ENCODE measurements around the gene TMEM94.

The TMEM94 gene

DNA sequence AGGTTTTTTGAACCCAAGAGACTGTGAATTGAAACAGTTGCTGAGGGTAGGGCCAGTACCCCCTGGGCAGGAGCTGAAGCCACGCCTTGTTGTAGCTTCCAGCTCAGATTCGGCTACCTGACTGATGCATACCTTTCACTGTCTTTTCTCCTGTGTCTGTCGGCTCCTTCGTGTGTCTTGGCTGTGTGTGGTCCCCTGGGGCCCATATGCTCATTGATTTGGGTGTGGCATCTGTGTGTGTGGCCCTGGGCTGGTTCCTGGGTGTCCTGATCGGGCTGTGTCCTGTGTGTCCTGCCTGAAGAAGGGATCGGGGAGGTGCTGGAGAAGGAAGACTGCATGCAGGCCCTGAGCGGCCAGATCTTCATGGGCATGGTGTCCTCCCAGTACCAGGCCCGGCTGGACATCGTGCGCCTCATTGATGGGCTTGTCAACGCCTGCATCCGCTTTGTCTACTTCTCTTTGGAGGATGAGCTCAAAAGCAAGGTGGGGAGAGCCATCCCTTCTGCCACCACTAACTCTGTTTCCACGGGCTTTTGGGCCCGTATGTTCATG is 38.0 kb downstream of the TMEM94 start:
- Histone ChIP-seq H3K27me3 (ENCODE audit: insufficient read depth, low read length) (no peaks in the 10 kb centered on the region), H3K9me3 (ENCODE audit: insufficient read depth, low read depth, low read length) (peaks cover 2% of the 10 kb centered on the region), H4K12ac (ENCODE audit: low read depth, low read length) (no peak overlapping the region), H3K4me2 (ENCODE audit: low read length) (no peak overlapping the region), H2BK12ac (ENCODE audit: low read length) (no peak overlapping the region), H3K79me1 (ENCODE audit: low read length) (no peaks in the 10 kb centered on the region), H3K79me2 (ENCODE audit: control insufficient read depth, insufficient read depth, low read length, poor library complexity) (no peaks in the 10 kb centered on the region), H3K27ac (ENCODE audit: low read depth, low read length) (no peak overlapping the region), H4K91ac (ENCODE audit: low read depth, low read length) (no peak overlapping the region), H3K4me1 (ENCODE audit: control insufficient read depth in 1 of 2, insufficient read depth in 2 of 2, low read length in 2 of 2) (no peaks in the 10 kb centered on the region), H2AK5ac (ENCODE audit: low read length) (no peak overlapping the region), H3K23ac (ENCODE audit: low read length) (no peak overlapping the region), H2AFZ (ENCODE audit: insufficient read depth, low read length, poor library complexity) (no peak overlapping the region), H2BK120ac (ENCODE audit: insufficient read depth, low read length, poor library complexity) (no peak overlapping the region), H3K36me3 (ENCODE audit: control insufficient read depth in 1 of 2, insufficient read depth in 2 of 2, low read length in 2 of 2) (peaks cover 80 to 87% of the 10 kb centered on the region in 2 experiments), H3K14ac (ENCODE audit: low read length) (no peak overlapping the region), H3K4me3 (ENCODE audit: low read depth, low read length) (no peak overlapping the region), H4K8ac (ENCODE audit: low read depth, low read length) (no peak overlapping the region), H3K18ac (ENCODE audit: low read length) (no peak overlapping the region), H3K9ac (ENCODE audit: low read length) (no peak overlapping the region), H3K4ac (ENCODE audit: low read depth, low read length) (no peak overlapping the region), H2BK5ac (ENCODE audit: low read depth, low read length, poor library complexity) (no peak overlapping the region)
- no peak for DNase-seq
- no CpG with 5 or more reads among the region's 14 CpGs for WGBS (ENCODE audit: extremely low coverage, insufficient coverage, insufficient read length)

DNA sequence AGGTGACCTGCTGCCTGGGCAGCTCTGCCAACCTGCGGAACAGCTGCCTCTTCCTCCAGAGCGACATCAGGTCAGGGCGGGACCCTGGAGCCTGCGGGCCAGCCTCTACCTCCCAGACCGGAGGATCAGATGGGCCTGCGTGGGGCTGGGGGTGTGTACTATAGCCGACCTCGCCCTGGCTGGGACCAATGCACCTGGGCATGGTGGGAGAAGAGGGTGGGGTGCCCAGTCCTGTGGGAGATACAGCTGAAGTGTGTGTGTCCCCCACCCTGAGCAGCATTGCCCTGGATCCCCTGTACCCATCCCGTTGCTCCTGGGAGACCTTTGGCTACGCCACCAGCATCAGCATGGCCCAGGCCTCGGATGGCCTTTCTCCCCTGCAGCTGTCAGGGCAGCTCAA is 39.6 kb downstream of the TMEM94 start:
- no peak overlapping the region for H2BK120ac ChIP-seq (ENCODE audit: insufficient read depth, low read length, poor library complexity)
- H3K14ac ChIP-seq (ENCODE audit: low read length) = no peak overlapping the region

DNA sequence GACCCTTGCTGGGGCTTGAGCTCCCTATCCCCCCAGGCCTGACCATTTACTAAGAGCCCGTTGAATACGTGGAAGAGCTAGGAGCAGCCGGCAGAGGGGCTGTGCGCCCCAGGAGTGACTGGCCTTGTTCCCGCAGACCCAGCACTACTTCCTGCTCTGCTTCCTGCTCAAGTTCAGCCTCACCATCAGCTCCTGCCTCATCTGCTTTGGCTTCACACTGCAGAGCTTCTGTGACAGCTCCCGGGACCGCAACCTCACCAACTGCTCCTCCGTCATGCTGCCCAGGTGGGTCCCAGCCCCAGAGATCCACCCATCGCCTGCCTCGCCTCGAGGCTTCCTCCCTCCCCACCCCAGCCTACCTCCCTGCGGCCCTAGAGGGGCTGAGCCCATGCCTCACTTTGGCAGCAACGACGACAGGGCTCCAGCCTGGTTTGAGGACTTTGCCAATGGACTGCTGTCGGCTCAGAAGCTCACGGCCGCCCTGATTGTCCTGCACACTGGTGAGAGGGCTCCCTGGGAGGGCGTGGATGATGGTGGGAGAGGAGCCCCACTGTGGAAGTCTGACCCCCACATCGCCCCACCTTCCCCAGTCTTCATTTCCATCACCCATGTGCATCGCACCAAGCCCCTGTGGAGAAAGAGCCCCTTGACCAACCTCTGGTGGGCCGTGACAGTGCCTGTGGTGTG is 41.7 kb downstream of the TMEM94 start:
- no peak overlapping the region for H3K4ac ChIP-seq (ENCODE audit: low read depth, low read length)
- H3K9me3 ChIP-seq (ENCODE audit: insufficient read depth, low read depth, low read length) = peaks cover 2% of the 10 kb centered on the region
- H4K91ac ChIP-seq (ENCODE audit: low read depth, low read length) = no peak overlapping the region
- no peak overlapping the region for H2BK120ac ChIP-seq (ENCODE audit: insufficient read depth, low read length, poor library complexity)
- H2AFZ ChIP-seq (ENCODE audit: insufficient read depth, low read length, poor library complexity) = no peak overlapping the region
- H2BK5ac ChIP-seq (ENCODE audit: low read depth, low read length, poor library complexity) = no peak overlapping the region
- no peak for DNase-seq
- WGBS (ENCODE audit: extremely low coverage, insufficient coverage, insufficient read length) = no CpG with 5 or more reads among the region's 21 CpGs
- H2BK12ac ChIP-seq (ENCODE audit: low read length) = no peak overlapping the region
- no peaks in the 10 kb centered on the region for H3K79me2 ChIP-seq (ENCODE audit: control insufficient read depth, insufficient read depth, low read length, poor library complexity)
- no peak overlapping the region for H2AK5ac ChIP-seq (ENCODE audit: low read length)
- H3K27me3 ChIP-seq (ENCODE audit: insufficient read depth, low read length) = no peaks in the 10 kb centered on the region
- no peak overlapping the region for H4K8ac ChIP-seq (ENCODE audit: low read depth, low read length)
- H3K18ac ChIP-seq (ENCODE audit: low read length) = no peak overlapping the region
- no peak overlapping the region for H3K27ac ChIP-seq (ENCODE audit: low read depth, low read length)
- no peak overlapping the region for H3K9ac ChIP-seq (ENCODE audit: low read length)
- H3K36me3 ChIP-seq (ENCODE audit: control insufficient read depth in 1 of 2, insufficient read depth in 2 of 2, low read length in 2 of 2) = peaks cover 88 to 89% of the 10 kb centered on the region in 2 experiments
- no peak overlapping the region for H3K14ac ChIP-seq (ENCODE audit: low read length)
- no peak overlapping the region for H3K23ac ChIP-seq (ENCODE audit: low read length)
- H3K79me1 ChIP-seq (ENCODE audit: low read length) = no peaks in the 10 kb centered on the region
- no peaks in the 10 kb centered on the region for H3K4me1 ChIP-seq (ENCODE audit: control insufficient read depth in 1 of 2, insufficient read depth in 2 of 2, low read length in 2 of 2)
- H3K4me3 ChIP-seq (ENCODE audit: low read depth, low read length) = no peak overlapping the region
- H3K4me2 ChIP-seq (ENCODE audit: low read length) = no peak overlapping the region
- H4K12ac ChIP-seq (ENCODE audit: low read depth, low read length) = no peak overlapping the region

More for the DNA sequence above, 39.6 kb downstream of the TMEM94 start:
- Histone ChIP-seq H3K4me3 (ENCODE audit: low read depth, low read length) (no peak overlapping the region), H2AK5ac (ENCODE audit: low read length) (no peak overlapping the region), H4K8ac (ENCODE audit: low read depth, low read length) (no peak overlapping the region), H3K27ac (ENCODE audit: low read depth, low read length) (no peak overlapping the region), H3K79me1 (ENCODE audit: low read length) (no peaks in the 10 kb centered on the region), H3K79me2 (ENCODE audit: control insufficient read depth, insufficient read depth, low read length, poor library complexity) (no peaks in the 10 kb centered on the region), H3K9me3 (ENCODE audit: insufficient read depth, low read depth, low read length) (peaks cover 2% of the 10 kb centered on the region), H3K23ac (ENCODE audit: low read length) (no peak overlapping the region), H3K4ac (ENCODE audit: low read depth, low read length) (no peak overlapping the region), H3K9ac (ENCODE audit: low read length) (no peak overlapping the region), H3K4me2 (ENCODE audit: low read length) (no peak overlapping the region), H2AFZ (ENCODE audit: insufficient read depth, low read length, poor library complexity) (no peak overlapping the region), H4K91ac (ENCODE audit: low read depth, low read length) (no peak overlapping the region), H4K12ac (ENCODE audit: low read depth, low read length) (no peak overlapping the region), H2BK5ac (ENCODE audit: low read depth, low read length, poor library complexity) (no peak overlapping the region), H3K4me1 (ENCODE audit: control insufficient read depth in 1 of 2, insufficient read depth in 2 of 2, low read length in 2 of 2) (no peaks in the 10 kb centered on the region), H3K27me3 (ENCODE audit: insufficient read depth, low read length) (no peaks in the 10 kb centered on the region), H3K18ac (ENCODE audit: low read length) (no peak overlapping the region), H2BK12ac (ENCODE audit: low read length) (no peak overlapping the region), H3K36me3 (ENCODE audit: control insufficient read depth in 1 of 2, insufficient read depth in 2 of 2, low read length in 2 of 2) (peaks cover 94 to 95% of the 10 kb centered on the region in 2 experiments)
- no peak for DNase-seq
- WGBS (ENCODE audit: extremely low coverage, insufficient coverage, insufficient read length) = no CpG with 5 or more reads among the region's 11 CpGs

DNA sequence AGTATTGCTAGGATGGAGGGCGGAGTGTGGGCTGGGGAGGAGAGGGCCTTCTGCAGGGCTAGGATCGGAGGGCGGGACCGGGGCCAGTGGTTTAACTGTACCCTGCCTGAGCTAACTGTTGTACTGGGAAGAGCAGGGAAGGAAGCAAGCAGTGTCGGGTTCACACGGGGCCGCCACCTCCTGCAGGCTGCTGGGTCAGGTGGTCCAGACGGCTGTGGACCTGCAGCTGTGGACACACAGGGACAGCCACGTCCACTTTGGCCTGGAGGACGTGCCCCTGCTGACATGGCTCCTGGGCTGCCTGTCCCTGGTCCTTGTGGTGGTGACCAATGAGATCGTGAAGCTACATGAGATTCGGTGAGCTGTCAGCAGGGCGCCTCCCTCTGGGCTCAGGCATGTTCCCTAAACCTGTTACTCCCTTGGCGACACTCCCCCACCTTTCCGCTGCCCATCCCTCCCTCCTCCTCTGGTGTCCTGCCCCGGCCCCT is 42.3 kb downstream of the TMEM94 start:
- Histone ChIP-seq H3K23ac (ENCODE audit: low read length) (no peak overlapping the region), H3K4me2 (ENCODE audit: low read length) (no peak overlapping the region), H2BK12ac (ENCODE audit: low read length) (no peak overlapping the region), H3K9me3 (ENCODE audit: insufficient read depth, low read depth, low read length) (peaks cover 4% of the 10 kb centered on the region), H3K79me1 (ENCODE audit: low read length) (no peaks in the 10 kb centered on the region), H4K12ac (ENCODE audit: low read depth, low read length) (no peak overlapping the region), H2BK120ac (ENCODE audit: insufficient read depth, low read length, poor library complexity) (no peak overlapping the region), H3K9ac (ENCODE audit: low read length) (no peak overlapping the region), H3K18ac (ENCODE audit: low read length) (no peak overlapping the region), H3K4ac (ENCODE audit: low read depth, low read length) (no peak overlapping the region), H3K27ac (ENCODE audit: low read depth, low read length) (no peak overlapping the region), H4K8ac (ENCODE audit: low read depth, low read length) (no peak overlapping the region), H2AFZ (ENCODE audit: insufficient read depth, low read length, poor library complexity) (no peak overlapping the region), H3K4me1 (ENCODE audit: control insufficient read depth in 1 of 2, insufficient read depth in 2 of 2, low read length in 2 of 2) (no peaks in the 10 kb centered on the region), H3K14ac (ENCODE audit: low read length) (no peak overlapping the region), H3K27me3 (ENCODE audit: insufficient read depth, low read length) (no peaks in the 10 kb centered on the region), H3K79me2 (ENCODE audit: control insufficient read depth, insufficient read depth, low read length, poor library complexity) (no peaks in the 10 kb centered on the region), H2AK5ac (ENCODE audit: low read length) (no peak overlapping the region), H3K4me3 (ENCODE audit: low read depth, low read length) (no peak overlapping the region), H2BK5ac (ENCODE audit: low read depth, low read length, poor library complexity) (no peak overlapping the region), H3K36me3 (ENCODE audit: control insufficient read depth in 1 of 2, insufficient read depth in 2 of 2, low read length in 2 of 2) (peaks cover 87% of the 10 kb centered on the region in 2 experiments), H4K91ac (ENCODE audit: low read depth, low read length) (no peak overlapping the region)
- WGBS (ENCODE audit: extremely low coverage, insufficient coverage, insufficient read length) = no CpG with 5 or more reads among the region's 16 CpGs
- DNase-seq = peak in 1 of 2 donors; percentile 14

All from trophoblast cell (in vitro differentiated cells and primary cell).